Measurements from ENCODE around the gene PLCXD1. TPM values are rescaled to one million over a fixed set of nuclear protein-coding genes. Genes with fewer than 3 reads are reported as not detected.

PLCXD1 gene
- total and polyA plus RNA-seq, 8 donors: 17.0 to 58.2 (median 36.7) TPM

DNA sequence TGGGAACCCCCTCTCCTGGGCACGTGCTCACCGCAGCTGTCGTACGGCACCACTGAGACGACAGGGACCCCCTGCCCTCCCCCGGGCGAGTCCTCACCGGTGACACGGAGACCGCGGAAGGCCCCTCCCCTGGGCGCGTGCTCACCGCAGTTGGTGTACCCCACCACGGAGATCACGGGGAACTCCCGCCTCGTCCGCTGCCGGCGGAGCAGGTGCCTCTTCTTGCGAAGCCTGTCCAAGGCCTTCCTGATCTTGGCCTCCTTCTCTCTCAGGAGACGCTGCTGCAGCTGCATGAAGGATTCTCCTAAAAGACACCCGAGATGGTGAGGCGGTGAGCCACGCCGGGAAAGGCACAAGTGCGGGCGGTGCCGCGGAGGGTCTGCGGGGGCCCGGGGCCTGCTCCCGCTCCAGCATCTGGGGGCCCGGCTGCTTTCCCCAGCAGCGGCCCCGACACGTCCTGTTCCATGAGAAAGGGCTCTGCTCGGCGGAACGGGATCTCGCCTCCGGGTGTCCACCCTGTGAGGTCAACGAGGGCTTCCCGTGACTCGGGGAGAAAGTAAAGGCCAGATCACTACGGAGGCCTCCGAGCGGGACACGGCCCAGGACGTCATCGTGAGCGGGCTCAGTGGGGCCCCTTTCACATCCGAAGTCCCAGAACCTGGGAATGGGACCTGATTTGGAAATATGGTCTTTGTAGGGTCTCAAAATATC lies 31.6 kb downstream of the PLCXD1 start:
- TF ChIP-seq, protein P1, sequence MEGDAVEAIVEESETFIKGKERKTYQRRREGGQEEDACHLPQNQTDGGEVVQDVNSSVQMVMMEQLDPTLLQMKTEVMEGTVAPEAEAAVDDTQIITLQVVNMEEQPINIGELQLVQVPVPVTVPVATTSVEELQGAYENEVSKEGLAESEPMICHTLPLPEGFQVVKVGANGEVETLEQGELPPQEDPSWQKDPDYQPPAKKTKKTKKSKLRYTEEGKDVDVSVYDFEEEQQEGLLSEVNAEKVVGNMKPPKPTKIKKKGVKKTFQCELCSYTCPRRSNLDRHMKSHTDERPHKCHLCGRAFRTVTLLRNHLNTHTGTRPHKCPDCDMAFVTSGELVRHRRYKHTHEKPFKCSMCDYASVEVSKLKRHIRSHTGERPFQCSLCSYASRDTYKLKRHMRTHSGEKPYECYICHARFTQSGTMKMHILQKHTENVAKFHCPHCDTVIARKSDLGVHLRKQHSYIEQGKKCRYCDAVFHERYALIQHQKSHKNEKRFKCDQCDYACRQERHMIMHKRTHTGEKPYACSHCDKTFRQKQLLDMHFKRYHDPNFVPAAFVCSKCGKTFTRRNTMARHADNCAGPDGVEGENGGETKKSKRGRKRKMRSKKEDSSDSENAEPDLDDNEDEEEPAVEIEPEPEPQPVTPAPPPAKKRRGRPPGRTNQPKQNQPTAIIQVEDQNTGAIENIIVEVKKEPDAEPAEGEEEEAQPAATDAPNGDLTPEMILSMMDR (IDR thresholded peaks at IDR 0.05): no peak
- Histone ChIP-seq H3K27ac (no peak overlapping the region), H3K36me3 (peaks cover 0 to 76% of the 10 kb centered on the region in 2 donors), H3K4me3 (no peak overlapping the region), H3K9me3 (no peaks in the 10 kb centered on the region), H3K4me1 (no peaks in the 10 kb centered on the region), H3K27me3 (no peaks in the 10 kb centered on the region)
- ATAC-seq (no peak), DNase-seq (peak in 2 of 4 donors; percentile 29 to 74)
- intact Hi-C loops (cut with DNase I): no loop called here

DNA sequence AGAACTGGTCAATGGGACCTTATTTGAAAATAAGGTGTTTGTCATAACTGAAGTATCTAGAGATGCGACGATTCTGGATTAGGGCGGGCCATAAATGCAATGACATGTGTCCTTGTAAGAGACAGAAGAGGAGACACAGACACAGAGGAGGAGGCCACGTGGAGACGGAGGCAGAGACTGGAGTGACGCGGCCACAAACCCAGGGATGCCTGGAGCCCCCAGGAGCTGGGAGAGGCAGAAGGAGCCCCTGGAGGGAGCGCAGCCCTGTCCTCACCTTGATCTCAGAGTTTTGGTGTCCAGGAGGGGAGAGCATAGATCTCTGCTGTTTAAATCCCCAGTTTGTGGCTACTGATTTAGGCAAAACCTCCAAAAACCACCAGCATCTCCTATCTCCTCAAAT lies 32.4 kb downstream of the PLCXD1 start:
- H3K9me3 ChIP-seq: no peaks in the 10 kb centered on the region
- no peak for ATAC-seq
- no peak overlapping the region for H3K4me3 ChIP-seq
- intact Hi-C loops (cut with DNase I): no loop called here
- peak in 2 of 4 donors; percentile 4 to 56 for DNase-seq
- TF ChIP-seq, protein P1 (IDR thresholded peaks at IDR 0.05): no peak
- no peaks in the 10 kb centered on the region for H3K27me3 ChIP-seq
- H3K36me3 ChIP-seq: peaks cover 0 to 68% of the 10 kb centered on the region in 2 donors
- H3K27ac ChIP-seq: no peak overlapping the region
- H3K4me1 ChIP-seq: no peaks in the 10 kb centered on the region

DNA sequence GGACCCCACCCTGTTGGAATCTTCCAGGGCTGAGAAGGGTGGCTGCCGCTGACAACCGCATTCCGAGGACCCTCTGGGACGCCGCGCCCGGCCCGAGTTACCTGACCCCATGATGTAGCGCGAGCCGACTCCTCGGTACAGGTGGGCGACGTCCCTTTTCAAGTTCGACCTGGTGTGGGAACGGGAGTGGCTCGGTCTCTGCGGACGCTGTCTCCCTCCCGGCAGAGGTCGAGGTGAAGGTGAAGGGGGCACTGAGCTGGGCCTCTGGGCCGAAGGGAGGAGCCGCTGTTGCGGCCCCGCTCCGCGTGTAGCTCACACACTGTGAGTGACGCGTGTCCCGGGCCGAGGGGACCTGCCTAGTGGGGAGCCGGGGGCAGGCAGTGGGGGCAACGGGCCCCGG lies 32.9 kb downstream of the PLCXD1 start:
- peaks cover 0 to 63% of the 10 kb centered on the region in 2 donors for H3K36me3 ChIP-seq

DNA sequence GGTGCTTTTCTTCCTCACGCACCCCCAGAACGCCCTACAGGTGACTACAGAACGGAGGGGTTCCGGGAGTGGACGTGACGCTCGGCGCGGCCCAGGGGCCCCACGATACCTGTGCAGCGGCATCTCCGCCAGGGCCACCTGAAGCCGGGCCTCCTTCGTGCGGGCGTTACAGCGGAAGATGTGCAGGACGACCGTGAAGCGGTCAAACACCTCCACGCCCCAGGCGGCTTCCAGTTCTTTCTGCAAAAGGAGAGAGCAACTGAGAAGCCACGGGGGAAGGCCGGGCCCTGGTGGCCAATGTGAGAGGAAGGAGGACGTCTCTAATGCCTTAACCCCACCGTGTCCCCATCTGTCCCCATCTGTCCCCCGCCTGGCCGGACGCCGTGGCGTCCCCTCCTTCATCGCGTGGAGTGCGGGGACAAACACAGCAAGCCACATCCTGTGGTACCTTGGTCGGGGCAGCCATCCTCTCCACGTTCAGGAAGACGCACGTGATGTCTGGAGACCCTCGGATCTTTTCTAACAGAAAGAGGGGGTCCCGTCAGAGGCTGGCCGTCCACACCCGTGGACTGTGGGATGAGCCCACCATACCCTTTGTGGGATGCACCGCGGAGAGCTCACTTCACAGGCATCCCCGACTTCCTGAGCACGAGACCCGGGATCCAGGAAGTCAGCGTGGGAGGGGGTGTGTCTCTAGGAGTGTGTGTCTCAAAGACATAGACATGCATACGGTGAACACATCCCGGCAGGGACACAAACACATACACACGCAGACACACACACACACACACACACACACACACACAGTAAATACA lies 33.8 kb downstream of the PLCXD1 start:
- DNase-seq (peak in 2 of 4 donors; percentile 28 to 75), ATAC-seq (no peak)
- intact Hi-C loops (cut with DNase I): no loop called here
- no peak overlapping the region for H3K27ac ChIP-seq
- H3K4me1 ChIP-seq: peaks cover 0 to 6% of the 10 kb centered on the region in 2 donors
- H3K36me3 ChIP-seq: peaks cover 0 to 58% of the 10 kb centered on the region in 2 donors
- H3K27me3 ChIP-seq: no peaks in the 10 kb centered on the region
- no peaks in the 10 kb centered on the region for H3K9me3 ChIP-seq
- no peak overlapping the region for H3K4me3 ChIP-seq
- TF ChIP-seq, protein P1 (IDR thresholded peaks at IDR 0.05): no peak

More for the DNA sequence above, 32.9 kb downstream of the PLCXD1 start:
- peak in 2 of 4 donors; percentile 19 to 79 for DNase-seq
- Histone ChIP-seq H3K4me3 (no peak overlapping the region), H3K9me3 (no peaks in the 10 kb centered on the region), H3K27me3 (no peaks in the 10 kb centered on the region), H3K27ac (no peak overlapping the region), H3K4me1 (no peaks in the 10 kb centered on the region)
- TF ChIP-seq, protein P1 (IDR thresholded peaks at IDR 0.05): no peak
- intact Hi-C loops (cut with DNase I): no loop called here
- no peak for ATAC-seq
